NCI-H460 (cell line): Measurements from ENCODE around the gene SPRY4. TPM values are rescaled to one million over a fixed set of nuclear protein-coding genes. Genes with fewer than 3 reads are reported as not detected.
"Not testable (repeated sequence)": the region's sequence is repeated elsewhere in the genome, so short reads cannot be mapped to it uniquely, and the experiment has no call there.

Experiments
- DNase-seq: peaks from one replicate; pipeline ENCODE4 v3.0.0-alpha.2; 2016; ENCODE audit warnings: low read depth; ENCODE audit errors: extremely low read depth
- total RNA-seq: library from RNA; depleted of rRNA; stranded (reverse); fragments of >200 nt; shearing (Covaris generic); gene quantifications from 2 replicates; pipeline ENCODE4 v1.2.3, GENCODE V29; 2014

The SPRY4 gene
- total RNA-seq, 1 experiment from 2014 or later, result 24.7 TPM

GRCh38 chr5:142339781-142340180 is 15.0 kb upstream of the SPRY4 start:
- DNase-seq, result no peak

GRCh38 chr5:142334538-142334937 is 9.7 kb upstream of the SPRY4 start:
- no peak for DNase-seq

GRCh38 chr5:142333749-142334148 is 8.9 kb upstream of the SPRY4 start:
- DNase-seq, result not testable (repeated sequence)

GRCh38 chr5:142330444-142330843 is 5.6 kb upstream of the SPRY4 start:
- DNase-seq, result no peak

- no peak for DNase-seq
Measured at GRCh38 chr5:142330026-142330425, 5.2 kb upstream of the SPRY4 start.

GRCh38 chr5:142327111-142327842 is 2.5 kb upstream of the SPRY4 start:
- DNase-seq, result peak; percentile 38

GRCh38 chr5:142326480-142326938 is 1.7 kb upstream of the SPRY4 start:
- DNase-seq, result no peak

GRCh38 chr5:142325725-142326479 is 1.1 kb upstream of the SPRY4 start:
- DNase-seq, result peak; percentile 91

GRCh38 chr5:142324136-142324870 is 518 bp downstream of the SPRY4 start:
- DNase-seq, result no peak

GRCh38 chr5:142323480-142324135 is 1.2 kb downstream of the SPRY4 start:
- no peak for DNase-seq

- no peak for DNase-seq
Measured at GRCh38 chr5:142322747-142323479, 1.9 kb downstream of the SPRY4 start.

- DNase-seq, result no peak
Measured at GRCh38 chr5:142322403-142322746, 2.4 kb downstream of the SPRY4 start.

- no peak for DNase-seq
Measured at GRCh38 chr5:142320851-142321560, 3.8 kb downstream of the SPRY4 start.

GRCh38 chr5:142320430-142320738 is 4.4 kb downstream of the SPRY4 start:
- DNase-seq, result no peak

GRCh38 chr5:142319560-142320429 is 5.0 kb downstream of the SPRY4 start:
- no peak for DNase-seq

GRCh38 chr5:142319105-142319504 is 5.7 kb downstream of the SPRY4 start:
- DNase-seq, result no peak

- no peak for DNase-seq
Measured at GRCh38 chr5:142317753-142318152, 7.1 kb downstream of the SPRY4 start.

GRCh38 chr5:142317173-142317572 is 7.6 kb downstream of the SPRY4 start:
- DNase-seq, result no peak

GRCh38 chr5:142316681-142317080 is 8.1 kb downstream of the SPRY4 start:
- no peak for DNase-seq
